GM23248 (cell line): Measurements from ENCODE around the gene RAD21L1.

Experiments
- EZH2 ChIP-seq: fragments of 200-600 bp; sonication (generic); IDR thresholded peaks from 2 replicates; pipeline ENCODE4 v1.6.1; 2018; ENCODE audit warnings: antibody characterized with exemption, mild to moderate bottlenecking; ENCODE audit not compliant: insufficient read depth, poor library complexity, severe bottlenecking
- EZH2phosphoT487 ChIP-seq: fragments of 200-600 bp; sonication (generic); IDR thresholded peaks from 2 replicates; pipeline ENCODE4 v1.6.1; 2018; ENCODE audit warnings: antibody characterized with exemption, moderate library complexity, mild to moderate bottlenecking, low read depth; ENCODE audit not compliant: insufficient read depth

- TF ChIP-seq EZH2phosphoT487 (no peak), EZH2 (no peak)
These were observed 77.1 kb downstream of the RAD21L1 start for GRCh38 chr20:1302685-1303541.
